Hepatocyte (in vitro differentiated cells): ENCODE results near the gene RTN3. TPM values are rescaled to one million over a fixed set of nuclear protein-coding genes. Genes with fewer than 3 reads are reported as not detected.

Experiments
- DNase-seq: peaks from one replicate; pipeline ENCODE4 v3.0.0-alpha.2; 2016; ENCODE audit warnings: low spot score
- H2AFZ ChIP-seq: fragments of 200-600 bp; sonication (generic); 2 replicates; pipeline ENCODE4 v1.6.0; 2016; ENCODE audit warnings: antibody characterized with exemption, mild to moderate bottlenecking
- H3K27ac ChIP-seq: fragments of 200-600 bp; sonication (generic); 2 replicates; pipeline ENCODE4 v1.5.1; 2016; ENCODE audit warnings: mild to moderate bottlenecking
- H3K27me3 ChIP-seq: fragments of 200-600 bp; sonication (generic); 2 replicates; pipeline ENCODE4 v1.6.1; 2016
- H3K36me3 ChIP-seq: fragments of 200-600 bp; sonication (generic); replicated peaks from 2 replicates; pipeline ENCODE4 v1.5.1; 2016; ENCODE audit warnings: low read depth; ENCODE audit not compliant: insufficient read depth
- H3K4me1 ChIP-seq: fragments of 200-600 bp; sonication (generic); 2 replicates; pipeline ENCODE4 v1.5.1; 2016; ENCODE audit warnings: mild to moderate bottlenecking, moderate library complexity; ENCODE audit not compliant: insufficient read depth
- H3K4me2 ChIP-seq: fragments of 200-600 bp; sonication (generic); 2 replicates; pipeline ENCODE4 v1.6.0; 2016
- H3K4me3 ChIP-seq: fragments of 200-600 bp; sonication (generic); 2 replicates; pipeline ENCODE4 v1.5.1; 2016; ENCODE audit warnings: mild to moderate bottlenecking
- H3K79me2 ChIP-seq: fragments of 200-600 bp; sonication (generic); 2 replicates; pipeline ENCODE4 v1.6.0; 2017; ENCODE audit warnings: mild to moderate bottlenecking
- H3K9me2 ChIP-seq: fragments of 200-600 bp; sonication (generic); replicated peaks from 2 replicates; pipeline ENCODE4 v1.6.0; 2017; ENCODE audit warnings: mild to moderate bottlenecking; ENCODE audit not compliant: insufficient read depth
- H3K9me3 ChIP-seq: fragments of 200-600 bp; sonication (generic); 2 replicates; pipeline ENCODE4 v1.5.1; 2016; ENCODE audit warnings: low read depth, mild to moderate bottlenecking
- H4K20me1 ChIP-seq: fragments of 200-600 bp; sonication (generic); 2 replicates; pipeline ENCODE4 v1.6.0; 2016; ENCODE audit warnings: mild to moderate bottlenecking; ENCODE audit not compliant: insufficient read depth, poor library complexity, severe bottlenecking
- EZH2 ChIP-seq: fragments of 200-600 bp; sonication (generic); IDR thresholded peaks from 2 replicates; pipeline ENCODE4 v1.6.1; 2016; ENCODE audit warnings: antibody characterized with exemption, mild to moderate bottlenecking, borderline replicate concordance
- EZH2phosphoT487 ChIP-seq: fragments of 200-600 bp; sonication (generic); IDR thresholded peaks from one replicate; pipeline ENCODE4 v1.6.1; 2018; ENCODE audit warnings: antibody characterized with exemption, mild to moderate bottlenecking, low read depth, moderate library complexity; ENCODE audit not compliant: unreplicated experiment, severe bottlenecking
- WGBS: methylation state at CpG from one replicate; pipeline ENCODE4 v1.1.6; 2016; ENCODE audit warnings: low lambda C conversion rate; ENCODE audit errors: missing lambda C conversion rate; 5-methylcytosine and 5-hydroxymethylcytosine counted together
- polyA plus RNA-seq: library from polyadenylated mRNA; unstranded; fragments of >200 nt; fragmentation: Nextera tagmentation; extraction: Ambion mirVana; gene quantifications from 2 replicates; pipeline ENCODE4 v1.2.1, GENCODE V29; 2016
- total RNA-seq: library from RNA; depleted of rRNA; stranded (reverse); fragments of >200 nt; gene quantifications from 2 replicates; pipeline ENCODE4 v1.2.3, GENCODE V29; 2014
- TF ChIP-seq, protein P1 (sequence below): fragments of 200-600 bp; sonication (generic); IDR thresholded peaks from 2 replicates; pipeline ENCODE4 v1.5.1; 2016; ENCODE audit warnings: antibody characterized with exemption, mild to moderate bottlenecking; ENCODE audit not compliant: poor library complexity

The RTN3 gene
- total and polyA plus RNA-seq, 2 experiments from 2014 or later = 84.0 to 89.9 TPM

DNA sequence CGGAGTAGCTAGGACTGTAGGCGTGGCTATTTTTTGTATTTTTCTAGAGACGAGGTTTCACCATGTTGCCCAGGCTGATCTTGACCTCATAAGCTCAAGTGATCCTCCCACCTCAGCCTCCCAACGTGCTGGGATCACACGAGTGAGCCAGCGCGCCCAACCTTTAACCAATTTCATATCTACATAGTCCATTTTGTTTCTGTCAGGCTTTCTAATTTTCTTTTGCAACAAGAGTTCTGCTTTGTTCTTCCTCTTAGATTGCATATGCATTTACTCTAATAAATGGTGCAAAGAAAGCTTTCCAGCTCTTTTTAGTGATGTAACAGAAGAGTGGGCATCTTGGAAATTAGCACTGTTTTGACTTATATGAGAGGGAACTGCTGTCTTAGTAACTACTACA is 13.3 kb downstream of the RTN3 start:
- no peak overlapping the region for H2AFZ ChIP-seq
- H3K27me3 ChIP-seq = no peaks in the 10 kb centered on the region
- TF ChIP-seq EZH2 (no peak), EZH2phosphoT487 (no peak)
- TF ChIP-seq, protein P1, sequence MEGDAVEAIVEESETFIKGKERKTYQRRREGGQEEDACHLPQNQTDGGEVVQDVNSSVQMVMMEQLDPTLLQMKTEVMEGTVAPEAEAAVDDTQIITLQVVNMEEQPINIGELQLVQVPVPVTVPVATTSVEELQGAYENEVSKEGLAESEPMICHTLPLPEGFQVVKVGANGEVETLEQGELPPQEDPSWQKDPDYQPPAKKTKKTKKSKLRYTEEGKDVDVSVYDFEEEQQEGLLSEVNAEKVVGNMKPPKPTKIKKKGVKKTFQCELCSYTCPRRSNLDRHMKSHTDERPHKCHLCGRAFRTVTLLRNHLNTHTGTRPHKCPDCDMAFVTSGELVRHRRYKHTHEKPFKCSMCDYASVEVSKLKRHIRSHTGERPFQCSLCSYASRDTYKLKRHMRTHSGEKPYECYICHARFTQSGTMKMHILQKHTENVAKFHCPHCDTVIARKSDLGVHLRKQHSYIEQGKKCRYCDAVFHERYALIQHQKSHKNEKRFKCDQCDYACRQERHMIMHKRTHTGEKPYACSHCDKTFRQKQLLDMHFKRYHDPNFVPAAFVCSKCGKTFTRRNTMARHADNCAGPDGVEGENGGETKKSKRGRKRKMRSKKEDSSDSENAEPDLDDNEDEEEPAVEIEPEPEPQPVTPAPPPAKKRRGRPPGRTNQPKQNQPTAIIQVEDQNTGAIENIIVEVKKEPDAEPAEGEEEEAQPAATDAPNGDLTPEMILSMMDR = no peak
- H3K79me2 ChIP-seq = peaks cover 79% of the 10 kb centered on the region
- 93% methylated on average over 7 of the region's 7 CpGs for WGBS
- H4K20me1 ChIP-seq = peaks cover 2% of the 10 kb centered on the region
- H3K36me3 ChIP-seq = no peaks in the 10 kb centered on the region
- peaks cover 3% of the 10 kb centered on the region for H3K4me1 ChIP-seq
- H3K27ac ChIP-seq = no peak overlapping the region
- no peak overlapping the region for H3K4me2 ChIP-seq
- H3K9me2 ChIP-seq = no peaks in the 10 kb centered on the region
- no peaks in the 10 kb centered on the region for H3K9me3 ChIP-seq
- DNase-seq = no peak
- no peak overlapping the region for H3K4me3 ChIP-seq

DNA sequence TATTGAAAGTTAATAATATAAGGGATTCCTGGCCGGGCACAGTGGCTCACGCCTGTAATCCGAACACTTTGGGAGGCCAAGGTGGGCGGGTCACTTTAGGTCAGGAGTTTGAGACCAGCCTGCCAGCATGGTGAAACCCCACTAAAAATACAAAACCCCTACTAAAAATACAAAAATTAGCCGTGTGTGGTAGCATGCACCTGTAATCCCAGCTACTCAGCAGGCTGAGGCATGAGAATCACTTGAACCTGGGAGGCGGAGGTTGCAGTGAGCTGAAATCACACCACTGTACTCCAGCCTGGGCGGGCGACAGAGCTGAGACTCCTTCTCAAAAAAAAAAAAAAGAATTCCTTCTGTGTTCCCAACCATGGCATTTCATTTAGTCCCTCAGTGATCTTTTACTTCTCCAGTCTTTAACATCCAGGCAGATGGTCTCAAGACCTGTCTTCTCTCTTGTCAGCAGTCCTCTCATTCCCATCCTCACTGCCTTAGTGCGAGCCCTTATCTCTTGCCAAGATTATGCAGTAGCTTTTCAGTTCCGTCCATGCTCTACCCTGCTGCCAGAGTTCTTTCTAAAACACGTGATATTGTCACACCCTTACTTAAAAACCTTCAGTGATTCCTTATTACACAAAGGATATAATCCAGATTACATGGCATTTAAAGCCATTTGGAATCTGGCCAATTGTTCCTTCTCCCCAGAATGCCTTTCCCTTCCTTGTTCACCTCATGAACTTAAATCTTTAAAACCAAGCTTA is 17.9 kb downstream of the RTN3 start:
- H3K27ac ChIP-seq = no peak overlapping the region
- H2AFZ ChIP-seq = no peak overlapping the region
- WGBS = 78% methylated on average over 11 of the region's 11 CpGs
- peaks cover 5% of the 10 kb centered on the region for H3K4me1 ChIP-seq
- H3K9me3 ChIP-seq = no peaks in the 10 kb centered on the region
- no peaks in the 10 kb centered on the region for H3K9me2 ChIP-seq
- H3K79me2 ChIP-seq = peaks cover 72% of the 10 kb centered on the region
- no peak for TF ChIP-seq EZH2phosphoT487
- TF ChIP-seq EZH2 = no peak
- TF ChIP-seq, protein P1 = no peak
- no peak overlapping the region for H3K4me3 ChIP-seq
- no peaks in the 10 kb centered on the region for H3K27me3 ChIP-seq
- no peaks in the 10 kb centered on the region for H4K20me1 ChIP-seq
- no peak overlapping the region for H3K4me2 ChIP-seq
- no peak for DNase-seq
- no peaks in the 10 kb centered on the region for H3K36me3 ChIP-seq

DNA sequence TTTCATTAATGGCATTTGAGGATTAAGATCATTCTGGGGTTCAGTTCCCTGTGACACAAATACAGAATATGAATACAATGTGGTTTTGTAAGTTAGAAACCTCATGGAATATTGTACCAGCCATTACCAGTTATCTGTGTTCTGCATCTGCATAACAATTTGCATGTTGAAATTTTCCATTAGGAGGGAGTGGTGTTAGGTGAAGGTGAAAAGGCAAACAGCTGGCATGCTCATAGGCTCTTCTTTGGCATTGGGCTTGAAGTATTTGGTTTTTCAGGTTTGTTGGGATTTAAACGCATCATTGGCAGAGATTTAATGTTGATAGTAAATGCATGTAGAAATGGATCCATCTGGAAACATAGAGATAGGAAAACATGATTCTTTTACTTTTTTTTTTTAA is 18.6 kb downstream of the RTN3 start:
- H3K9me3 ChIP-seq = no peaks in the 10 kb centered on the region
- H3K4me2 ChIP-seq = no peak overlapping the region
- H3K27ac ChIP-seq = no peak overlapping the region
- peaks cover 5% of the 10 kb centered on the region for H3K4me1 ChIP-seq
- H3K27me3 ChIP-seq = no peaks in the 10 kb centered on the region
- TF ChIP-seq, protein P1 = no peak
- no peak for TF ChIP-seq EZH2phosphoT487
- no peak for TF ChIP-seq EZH2
- H4K20me1 ChIP-seq = peaks cover 2% of the 10 kb centered on the region
- H3K36me3 ChIP-seq = no peaks in the 10 kb centered on the region
- H2AFZ ChIP-seq = no peak overlapping the region
- 100% methylated on average over 1 of the region's 1 CpG for WGBS
- H3K79me2 ChIP-seq = peaks cover 72% of the 10 kb centered on the region
- H3K9me2 ChIP-seq = no peaks in the 10 kb centered on the region
- no peak for DNase-seq
- no peak overlapping the region for H3K4me3 ChIP-seq
